ENCODE results near the gene ANO6. TPM values are rescaled to one million over a fixed set of nuclear protein-coding genes. Genes with fewer than 3 reads are reported as not detected.

Gene ANO6
- total RNA-seq, 1 donor from 2014 or later = 49.0 TPM

- H3K4me1 Mint-ChIP-seq = no peaks in the 10 kb centered on the region
- H3K79me2 ChIP-seq (ENCODE audit: low read depth) = no peaks in the 10 kb centered on the region
Measured at GRCh38 chr12:45342171-45342570, 126.3 kb downstream of the ANO6 start.

GRCh38 chr12:45342848-45343247, 127.0 kb downstream of the ANO6 start:
- H3K9me3 ChIP-seq (ENCODE audit: low read depth) = no peaks in the 10 kb centered on the region
- no peak overlapping the region for H3K27ac Mint-ChIP-seq
- H3K4me2 ChIP-seq = no peak overlapping the region
- peaks cover 11% of the 10 kb centered on the region for H3K36me3 Mint-ChIP-seq
- no peak overlapping the region for H3K9ac ChIP-seq
- H3K27me3 Mint-ChIP-seq (ENCODE audit: insufficient read depth, low read depth) = no peaks in the 10 kb centered on the region
- no peak overlapping the region for H3K4me3 Mint-ChIP-seq
- no peaks in the 10 kb centered on the region for H3K36me3 ChIP-seq
- no peak overlapping the region for H3K4me3 ChIP-seq
- no peaks in the 10 kb centered on the region for H4K20me1 ChIP-seq (ENCODE audit: low read depth)
- H3F3A ChIP-seq (ENCODE audit: low read depth) = no peaks in the 10 kb centered on the region
- H3K4me1 Mint-ChIP-seq = no peaks in the 10 kb centered on the region
- no peaks in the 10 kb centered on the region for H3K9me3 Mint-ChIP-seq
- DNase-seq (ENCODE audit: low spot score) = no peak
- TF ChIP-seq CTCF (IDR thresholded peaks at IDR 0.05) = no peak
- no peak for TF ChIP-seq EZH2 (IDR thresholded peaks at IDR 0.05)
- TF ChIP-seq EZH2phosphoT487 (IDR thresholded peaks at IDR 0.05) = no peak
- no peaks in the 10 kb centered on the region for H3K4me1 ChIP-seq
- no peak overlapping the region for H3K27ac ChIP-seq
- no peaks in the 10 kb centered on the region for H3K79me2 ChIP-seq (ENCODE audit: low read depth)
- H3K27me3 ChIP-seq = no peaks in the 10 kb centered on the region
- no peak overlapping the region for H2AFZ ChIP-seq (replicated peaks)

More at GRCh38 chr12:45342171-45342570, 126.3 kb downstream of the ANO6 start:
- peaks cover 10% of the 10 kb centered on the region for H3K36me3 Mint-ChIP-seq
- Histone ChIP-seq H3K4me3 (no peak overlapping the region), H2AFZ (replicated peaks) (no peak overlapping the region), H4K20me1 (ENCODE audit: low read depth) (no peaks in the 10 kb centered on the region), H3K36me3 (no peaks in the 10 kb centered on the region), H3K27ac (no peak overlapping the region), H3K9ac (no peak overlapping the region), H3F3A (ENCODE audit: low read depth) (no peaks in the 10 kb centered on the region), H3K4me2 (no peak overlapping the region), H3K27me3 (no peaks in the 10 kb centered on the region), H3K9me3 (ENCODE audit: low read depth) (no peaks in the 10 kb centered on the region), H3K4me1 (no peaks in the 10 kb centered on the region)
- H3K27ac Mint-ChIP-seq = no peak overlapping the region
- TF ChIP-seq CTCF (IDR thresholded peaks at IDR 0.05) (no peak), EZH2 (IDR thresholded peaks at IDR 0.05) (no peak), EZH2phosphoT487 (IDR thresholded peaks at IDR 0.05) (no peak)
- H3K9me3 Mint-ChIP-seq = no peaks in the 10 kb centered on the region
- H3K4me3 Mint-ChIP-seq = no peak overlapping the region
- DNase-seq (ENCODE audit: low spot score) = no peak
- H3K27me3 Mint-ChIP-seq (ENCODE audit: insufficient read depth, low read depth) = no peaks in the 10 kb centered on the region

GRCh38 chr12:45343269-45344051, 127.6 kb downstream of the ANO6 start:
- Histone ChIP-seq H3K4me2 (no peak overlapping the region), H3K9me3 (ENCODE audit: low read depth) (no peaks in the 10 kb centered on the region), H3F3A (ENCODE audit: low read depth) (no peaks in the 10 kb centered on the region), H3K36me3 (peaks cover 4% of the 10 kb centered on the region), H4K20me1 (ENCODE audit: low read depth) (no peaks in the 10 kb centered on the region), H3K27ac (no peak overlapping the region), H3K79me2 (ENCODE audit: low read depth) (no peaks in the 10 kb centered on the region), H2AFZ (replicated peaks) (no peak overlapping the region), H3K27me3 (no peaks in the 10 kb centered on the region), H3K4me3 (no peak overlapping the region), H3K4me1 (no peaks in the 10 kb centered on the region), H3K9ac (no peak overlapping the region)
- no peak for DNase-seq (ENCODE audit: low spot score)
- H3K9me3 Mint-ChIP-seq = no peaks in the 10 kb centered on the region
- H3K36me3 Mint-ChIP-seq = peaks cover 17% of the 10 kb centered on the region
- H3K27ac Mint-ChIP-seq = no peak overlapping the region
- H3K4me1 Mint-ChIP-seq = no peaks in the 10 kb centered on the region
- TF ChIP-seq CTCF (IDR thresholded peaks at IDR 0.05) = no peak
- TF ChIP-seq EZH2 (IDR thresholded peaks at IDR 0.05) = no peak
- TF ChIP-seq EZH2phosphoT487 (IDR thresholded peaks at IDR 0.05) = no peak
- H3K4me3 Mint-ChIP-seq = no peak overlapping the region
- no peaks in the 10 kb centered on the region for H3K27me3 Mint-ChIP-seq (ENCODE audit: insufficient read depth, low read depth)

Measured in neural progenitor cell (in vitro differentiated cells).